GM12865 (cell line): ENCODE results near the gene MYMX.
"Not testable (repeated sequence)": the region's sequence is repeated elsewhere in the genome, so short reads cannot be mapped to it uniquely, and the experiment has no call there.

Source experiments
- DNase-seq: peaks from one replicate; pipeline ENCODE4 v3.0.0; 2010; ENCODE audit warnings: low read depth
- H3K4me3 ChIP-seq: 2 replicates; pipeline ENCODE4 v1.5.1; 2011; ENCODE audit warnings: mild to moderate bottlenecking, low read depth, low read length, control low read depth
- TF ChIP-seq, protein P1 (sequence below): IDR thresholded peaks from 2 replicates; pipeline ENCODE4 v1.5.1; 2011; ENCODE audit warnings: low read length, control low read depth, low read depth, inconsistent platforms; ENCODE audit not compliant: insufficient read depth; ENCODE audit errors: missing control alignments

Gene MYMX

DNA sequence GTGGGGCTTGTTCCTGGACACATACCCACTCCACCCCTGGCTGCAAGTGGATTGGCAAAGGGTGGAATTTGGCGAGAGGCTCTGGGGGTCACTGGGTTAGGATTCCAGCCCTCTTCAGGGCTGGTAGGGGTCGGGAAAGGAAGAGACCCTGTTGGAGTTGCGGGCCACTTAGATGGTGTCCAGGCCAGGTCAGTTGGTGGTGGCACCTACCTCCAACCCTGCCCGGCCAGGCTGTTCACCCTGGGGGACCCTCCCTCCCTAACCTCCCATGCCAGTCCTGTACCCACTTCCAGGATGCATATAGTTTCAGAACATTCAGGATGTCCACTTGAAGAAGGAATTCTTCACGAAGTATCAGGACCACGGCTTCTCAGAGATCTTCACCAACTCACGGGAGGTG lies 37.1 kb upstream of the MYMX start:
- no peak for DNase-seq
- H3K4me3 ChIP-seq: no peak overlapping the region
- TF ChIP-seq, protein P1, sequence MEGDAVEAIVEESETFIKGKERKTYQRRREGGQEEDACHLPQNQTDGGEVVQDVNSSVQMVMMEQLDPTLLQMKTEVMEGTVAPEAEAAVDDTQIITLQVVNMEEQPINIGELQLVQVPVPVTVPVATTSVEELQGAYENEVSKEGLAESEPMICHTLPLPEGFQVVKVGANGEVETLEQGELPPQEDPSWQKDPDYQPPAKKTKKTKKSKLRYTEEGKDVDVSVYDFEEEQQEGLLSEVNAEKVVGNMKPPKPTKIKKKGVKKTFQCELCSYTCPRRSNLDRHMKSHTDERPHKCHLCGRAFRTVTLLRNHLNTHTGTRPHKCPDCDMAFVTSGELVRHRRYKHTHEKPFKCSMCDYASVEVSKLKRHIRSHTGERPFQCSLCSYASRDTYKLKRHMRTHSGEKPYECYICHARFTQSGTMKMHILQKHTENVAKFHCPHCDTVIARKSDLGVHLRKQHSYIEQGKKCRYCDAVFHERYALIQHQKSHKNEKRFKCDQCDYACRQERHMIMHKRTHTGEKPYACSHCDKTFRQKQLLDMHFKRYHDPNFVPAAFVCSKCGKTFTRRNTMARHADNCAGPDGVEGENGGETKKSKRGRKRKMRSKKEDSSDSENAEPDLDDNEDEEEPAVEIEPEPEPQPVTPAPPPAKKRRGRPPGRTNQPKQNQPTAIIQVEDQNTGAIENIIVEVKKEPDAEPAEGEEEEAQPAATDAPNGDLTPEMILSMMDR: no peak

DNA sequence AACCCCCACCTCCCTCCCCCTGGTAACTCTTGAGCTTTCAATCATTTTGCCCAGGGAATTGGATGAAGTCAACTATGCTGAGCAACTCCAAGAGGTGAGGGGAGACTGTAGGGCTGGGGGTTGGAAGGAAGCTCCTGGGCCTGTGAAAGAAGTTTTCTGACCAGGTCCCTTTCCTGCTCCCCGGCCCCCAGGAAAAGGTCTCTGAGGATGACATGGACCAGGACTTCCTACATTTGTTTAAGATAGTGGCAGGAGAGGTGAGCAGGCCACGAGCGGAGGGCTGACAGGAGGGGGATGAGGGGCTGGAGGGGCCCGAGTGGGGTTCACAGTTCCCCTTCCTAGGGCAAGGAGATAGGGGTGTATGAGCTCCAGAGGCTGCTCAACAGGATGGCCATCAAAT lies 36.3 kb upstream of the MYMX start:
- TF ChIP-seq, protein P1: no peak
- no peak overlapping the region for H3K4me3 ChIP-seq
- no peak for DNase-seq

DNA sequence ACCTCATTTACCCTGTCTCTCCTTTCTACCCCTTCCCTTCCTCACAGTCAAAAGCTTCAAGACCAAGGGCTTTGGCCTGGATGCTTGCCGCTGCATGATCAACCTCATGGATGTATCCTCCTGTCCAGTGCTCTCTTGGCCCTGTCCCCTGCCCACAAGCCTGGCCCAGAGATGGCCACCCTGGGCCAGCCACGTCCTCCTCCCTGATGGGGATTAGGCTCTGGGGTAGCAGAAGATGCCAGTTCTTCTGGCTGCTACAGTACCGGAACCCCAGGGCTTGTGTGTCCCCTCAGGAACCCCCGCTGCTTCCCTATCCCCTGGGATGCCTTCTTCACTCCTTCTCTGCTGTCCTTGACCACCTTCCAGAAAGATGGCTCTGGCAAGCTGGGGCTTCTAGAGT lies 35.8 kb upstream of the MYMX start:
- TF ChIP-seq, protein P1: no peak
- H3K4me3 ChIP-seq: no peak overlapping the region
- no peak for DNase-seq

DNA sequence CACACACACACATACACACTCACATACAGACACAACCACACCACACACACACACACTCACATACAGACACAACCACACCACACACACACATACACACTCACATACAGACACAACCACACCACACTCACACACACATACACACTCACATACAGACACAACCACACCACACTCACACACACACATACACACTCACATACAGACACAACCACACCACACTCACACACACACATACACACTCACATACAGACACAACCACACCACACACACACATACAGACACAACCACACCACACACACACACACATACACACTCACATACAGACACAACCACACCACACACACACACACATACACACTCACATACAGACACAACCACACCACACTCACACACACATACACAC lies 34.9 kb upstream of the MYMX start:
- not testable (repeated sequence) for DNase-seq, H3K4me3 ChIP-seq

DNA sequence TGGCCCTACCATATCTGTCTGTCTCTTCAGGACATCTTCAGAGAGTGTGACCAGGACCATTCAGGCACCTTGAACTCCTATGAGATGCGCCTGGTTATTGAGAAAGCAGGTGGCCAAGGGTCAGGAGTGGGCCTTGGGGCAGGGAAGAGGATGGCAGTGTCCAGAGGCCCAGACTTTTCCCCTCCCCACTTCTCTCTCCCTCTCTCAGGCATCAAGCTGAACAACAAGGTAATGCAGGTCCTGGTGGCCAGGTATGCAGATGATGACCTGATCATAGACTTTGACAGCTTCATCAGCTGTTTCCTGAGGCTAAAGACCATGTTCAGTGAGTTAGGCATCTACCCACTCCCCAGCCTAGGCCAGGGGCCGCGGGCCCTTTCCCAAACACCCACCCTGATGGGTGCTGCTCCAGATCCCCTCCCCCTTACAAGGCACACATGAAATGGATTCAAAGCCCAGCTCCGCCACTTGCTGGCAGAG lies 33.8 kb upstream of the MYMX start:
- TF ChIP-seq, protein P1: no peak
- H3K4me3 ChIP-seq: no peak overlapping the region
- no peak for DNase-seq

DNA sequence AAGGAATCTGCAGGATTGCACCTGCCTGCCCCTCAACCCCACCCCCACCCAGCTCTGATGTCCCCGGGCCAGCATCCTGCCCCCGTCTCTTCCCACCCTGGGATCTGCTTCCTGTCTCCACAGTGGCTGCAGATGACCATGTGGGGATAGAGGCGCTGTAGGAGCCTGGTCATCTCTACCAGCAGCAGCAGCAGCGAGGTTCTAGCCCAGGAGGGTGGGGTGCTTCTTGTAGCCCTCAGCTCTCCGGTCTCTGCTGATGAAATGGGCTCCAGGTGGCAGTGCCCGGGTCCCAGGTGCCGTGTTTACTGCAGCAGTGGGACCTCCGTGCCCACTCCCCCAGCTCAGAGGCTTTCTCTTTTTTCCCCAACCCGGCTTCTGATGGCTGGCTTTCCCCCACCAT lies 32.9 kb upstream of the MYMX start:
- TF ChIP-seq, protein P1: no peak
- DNase-seq: no peak
- H3K4me3 ChIP-seq: no peak overlapping the region

DNA sequence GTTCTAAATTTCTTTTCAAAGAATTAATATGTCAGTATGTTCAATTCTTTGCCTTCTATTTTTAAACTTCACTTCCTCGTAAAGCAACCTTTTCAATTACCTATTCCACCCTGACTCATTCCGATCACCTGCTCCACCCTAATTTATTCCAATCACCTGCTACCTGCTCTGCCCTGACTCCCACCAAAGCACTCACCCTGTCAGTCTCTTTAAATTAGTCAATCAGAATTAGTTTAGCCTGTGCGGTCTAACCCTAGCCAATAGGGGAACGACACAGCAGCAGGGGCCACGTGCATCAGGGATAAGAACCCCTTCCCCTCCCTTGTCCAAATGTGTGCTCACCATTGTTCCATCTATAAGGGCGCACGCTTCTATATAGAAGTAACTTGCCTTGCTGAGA lies 31.4 kb upstream of the MYMX start:
- not testable (repeated sequence) for DNase-seq, H3K4me3 ChIP-seq

DNA sequence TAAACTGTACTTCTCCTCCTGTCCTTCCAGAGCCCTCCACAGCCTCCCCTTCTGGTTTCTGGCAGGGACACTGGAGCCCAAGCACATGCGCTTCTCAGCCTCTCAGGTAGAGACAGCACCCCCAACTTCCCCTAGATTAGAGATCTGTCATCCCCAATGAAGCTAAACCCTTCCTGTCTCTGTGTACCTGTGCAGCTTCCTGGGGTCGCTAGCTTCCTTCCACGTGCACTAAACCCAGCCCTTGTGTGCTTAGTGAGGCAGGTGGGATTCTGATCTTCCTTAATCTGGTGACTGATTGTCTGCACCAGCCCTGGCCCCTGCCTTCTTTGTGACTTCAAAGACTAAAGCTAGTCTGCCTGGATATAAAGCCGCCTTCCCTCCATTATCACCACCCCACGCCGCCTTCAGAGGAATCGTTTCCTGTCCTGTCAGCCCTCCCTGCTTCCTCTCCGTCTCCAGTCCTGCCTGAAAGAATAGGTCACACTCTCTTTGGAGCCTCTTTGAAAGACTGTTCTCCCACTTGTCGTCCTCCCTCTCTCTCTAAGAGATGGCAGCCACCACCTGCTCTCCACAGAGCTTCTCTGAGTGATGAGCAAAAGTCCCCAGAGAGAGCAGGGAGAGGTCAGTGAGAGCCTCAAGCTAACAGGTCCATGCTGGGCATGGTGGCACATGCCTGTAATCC lies 30.6 kb upstream of the MYMX start:
- no peak overlapping the region for H3K4me3 ChIP-seq
- TF ChIP-seq, protein P1: no peak
- no peak for DNase-seq
